GM12878 (cell line): ENCODE data around the gene P2RX2.

Experiments used
- ATF2 ChIP-seq: IDR thresholded peaks from 2 replicates; pipeline ENCODE4 v1.6.1; 2012; ENCODE audit warnings: low read length, inconsistent platforms
- CEBPB ChIP-seq, 2 experiments: fragments of 150-350 bp in 1 of 2; IDR thresholded peaks; 2 replicates each; pipeline ENCODE4 v1.6.1; 2012 to 2014; ENCODE audit warnings: low read depth in 2 of 2, low read length in 2 of 2, borderline replicate concordance in 1 of 2, inconsistent platforms in 1 of 2
- CTCF ChIP-seq, 3 experiments: IDR thresholded peaks in 2 of 3; conservative IDR thresholded peaks in 1 of 3; 2 replicates each; pipeline ENCODE4 v1.5.1; 2011; ENCODE audit warnings: low read depth in 3 of 3, low read length in 3 of 3, mild to moderate bottlenecking in 3 of 3, control low read depth in 2 of 3, moderate library complexity in 2 of 3, inconsistent platforms in 1 of 3, mixed read lengths in 1 of 3; ENCODE audit not compliant: control insufficient read depth in 2 of 3, insufficient read depth in 1 of 3; ENCODE audit errors: extremely low read depth in 1 of 3
- EZH2 ChIP-seq: IDR thresholded peaks from 2 replicates; pipeline ENCODE4 v1.6.1; 2012; ENCODE audit warnings: low read depth, mild to moderate bottlenecking, control low read depth, inconsistent platforms, low read length, borderline replicate concordance; ENCODE audit not compliant: control insufficient read depth
- HDAC6 ChIP-seq: fragments of 200-600 bp; sonication (generic); IDR thresholded peaks from one replicate; pipeline ENCODE4 v1.8.0; 2017; ENCODE audit warnings: antibody characterized with exemption; ENCODE audit not compliant: unreplicated experiment
- IRF3 ChIP-seq: fragments of 450-650 bp; IDR thresholded peaks from 2 replicates; pipeline ENCODE4 v1.6.1; 2014; ENCODE audit warnings: mild to moderate bottlenecking
- MAX ChIP-seq: IDR thresholded peaks from 2 replicates; pipeline ENCODE4 v1.6.1; 2012; ENCODE audit warnings: low read depth, low read length, improper control_type of control experiment
- POLR2A ChIP-seq: IDR thresholded peaks from 2 replicates; pipeline ENCODE4 v1.6.1; 2011; ENCODE audit warnings: low read depth, mild to moderate bottlenecking, low read length
- RBBP5 ChIP-seq: fragments of 200-600 bp; sonication (generic); conservative IDR thresholded peaks from 2 replicates; pipeline ENCODE4 v1.6.1; 2016
- TAF1 ChIP-seq: IDR thresholded peaks from 2 replicates; pipeline ENCODE4 v1.6.1; 2011; ENCODE audit warnings: mild to moderate bottlenecking, low read depth, low read length, borderline replicate concordance
- USF1 ChIP-seq: IDR thresholded peaks from 2 replicates; pipeline ENCODE4 v1.6.1; 2011; ENCODE audit warnings: borderline replicate concordance, low read depth, mild to moderate bottlenecking, moderate library complexity, mixed read lengths, low read length; ENCODE audit not compliant: insufficient read depth; ENCODE audit errors: extremely low read length
- USF2 ChIP-seq: IDR thresholded peaks from 2 replicates; pipeline ENCODE4 v1.6.1; 2011; ENCODE audit warnings: low read depth, low read length, improper control_type of control experiment, borderline replicate concordance

- TF ChIP-seq ATF2, result no peak
- TF ChIP-seq HDAC6, result no peak
- no peak for TF ChIP-seq POLR2A
- no peak for TF ChIP-seq CTCF (IDR thresholded peaks at IDR 0.05 in 2 of 3, conservative IDR thresholded peaks at IDR 0.05 in 1 of 3; ENCODE audit: control insufficient read depth in 2 of 3, extremely low read depth in 1 of 3, insufficient read depth in 1 of 3, low read depth in 3 of 3, low read length in 3 of 3)
- TF ChIP-seq IRF3, result no peak
- no peak for TF ChIP-seq CEBPB (IDR thresholded peaks at IDR 0.05; ENCODE audit: borderline replicate concordance in 1 of 2, low read depth in 2 of 2, low read length in 2 of 2)
- TF ChIP-seq USF2, result no peak
- no peak for TF ChIP-seq MAX
- TF ChIP-seq RBBP5, result no peak
- TF ChIP-seq TAF1, result no peak
- TF ChIP-seq USF1, result no peak
- TF ChIP-seq EZH2, result no peak
Measured at GRCh38 chr12:132624186-132624855, 5.7 kb downstream of the P2RX2 start.
